Fibroblast of the aortic adventitia (primary cell): Measurements from ENCODE around the gene TBXT. TPM values are rescaled to one million over a fixed set of nuclear protein-coding genes. Genes with fewer than 3 reads are reported as not detected.

ENCODE experiments used
- DNase-seq: peaks from one replicate; pipeline ENCODE4 v3.0.0-alpha.2; 2010; ENCODE audit warnings: low read depth
- H3K4me3 ChIP-seq: 2 replicates; pipeline ENCODE4 v1.5.1; 2011; ENCODE audit warnings: low read depth, mild to moderate bottlenecking, control low read depth, low read length, moderate library complexity
- total RNA-seq: library from RNA; depleted of rRNA; stranded (reverse); fragments of >200 nt; gene quantifications from 2 replicates; pipeline ENCODE4 v1.2.3, GENCODE V29; 2012; ENCODE audit warnings: low replicate concordance
- TF ChIP-seq, protein P1 (sequence below): IDR thresholded peaks from 2 replicates; pipeline ENCODE4 v1.5.1; 2011; ENCODE audit warnings: mild to moderate bottlenecking, low read length, control low read depth, inconsistent platforms; ENCODE audit not compliant: insufficient read depth

Gene TBXT
- total RNA-seq, 1 donor = not detected

DNA sequence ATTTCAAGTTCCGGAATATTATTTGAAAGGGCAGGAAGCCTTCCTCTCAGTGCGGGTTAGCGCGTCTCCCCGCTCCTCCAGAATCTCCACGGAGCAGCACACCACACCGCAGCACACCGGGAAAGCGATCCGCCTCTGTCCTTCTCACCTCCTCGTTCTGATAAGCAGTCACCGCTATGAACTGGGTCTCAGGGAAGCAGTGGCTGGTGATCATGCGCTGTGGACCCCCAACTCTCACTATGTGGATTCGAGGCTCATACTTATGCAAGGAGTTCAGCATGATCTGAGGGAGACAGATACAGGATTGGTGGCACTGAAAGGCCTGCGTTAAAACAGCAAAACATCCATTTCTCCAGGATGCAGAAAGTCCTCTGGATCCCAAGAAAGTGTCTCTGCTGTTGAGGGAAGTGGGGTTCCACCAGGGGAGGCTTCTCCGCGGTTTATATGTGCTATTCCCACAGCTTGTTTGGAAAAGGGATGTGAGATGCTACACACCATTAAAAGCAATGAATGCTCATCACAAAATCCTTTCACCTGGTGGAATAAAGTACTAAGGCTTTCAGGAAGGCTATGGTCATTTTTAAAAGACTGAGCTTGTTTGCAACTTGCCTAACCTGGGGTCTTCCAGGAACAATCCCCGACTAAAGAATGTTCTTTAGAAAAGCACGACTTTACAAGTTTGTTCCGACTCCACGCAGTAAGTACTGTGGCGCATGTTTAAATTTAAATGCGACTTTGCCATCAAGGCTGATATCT, 1.9 kb downstream of the TBXT start:
- no peak overlapping the region for H3K4me3 ChIP-seq
- no peak for DNase-seq
- TF ChIP-seq, protein P1, sequence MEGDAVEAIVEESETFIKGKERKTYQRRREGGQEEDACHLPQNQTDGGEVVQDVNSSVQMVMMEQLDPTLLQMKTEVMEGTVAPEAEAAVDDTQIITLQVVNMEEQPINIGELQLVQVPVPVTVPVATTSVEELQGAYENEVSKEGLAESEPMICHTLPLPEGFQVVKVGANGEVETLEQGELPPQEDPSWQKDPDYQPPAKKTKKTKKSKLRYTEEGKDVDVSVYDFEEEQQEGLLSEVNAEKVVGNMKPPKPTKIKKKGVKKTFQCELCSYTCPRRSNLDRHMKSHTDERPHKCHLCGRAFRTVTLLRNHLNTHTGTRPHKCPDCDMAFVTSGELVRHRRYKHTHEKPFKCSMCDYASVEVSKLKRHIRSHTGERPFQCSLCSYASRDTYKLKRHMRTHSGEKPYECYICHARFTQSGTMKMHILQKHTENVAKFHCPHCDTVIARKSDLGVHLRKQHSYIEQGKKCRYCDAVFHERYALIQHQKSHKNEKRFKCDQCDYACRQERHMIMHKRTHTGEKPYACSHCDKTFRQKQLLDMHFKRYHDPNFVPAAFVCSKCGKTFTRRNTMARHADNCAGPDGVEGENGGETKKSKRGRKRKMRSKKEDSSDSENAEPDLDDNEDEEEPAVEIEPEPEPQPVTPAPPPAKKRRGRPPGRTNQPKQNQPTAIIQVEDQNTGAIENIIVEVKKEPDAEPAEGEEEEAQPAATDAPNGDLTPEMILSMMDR = no peak

GRCh38 chr6:166162599-166163342, 4.9 kb downstream of the TBXT start:
- no peak overlapping the region for H3K4me3 ChIP-seq
- TF ChIP-seq, protein P1 = no peak
- no peak for DNase-seq

DNA sequence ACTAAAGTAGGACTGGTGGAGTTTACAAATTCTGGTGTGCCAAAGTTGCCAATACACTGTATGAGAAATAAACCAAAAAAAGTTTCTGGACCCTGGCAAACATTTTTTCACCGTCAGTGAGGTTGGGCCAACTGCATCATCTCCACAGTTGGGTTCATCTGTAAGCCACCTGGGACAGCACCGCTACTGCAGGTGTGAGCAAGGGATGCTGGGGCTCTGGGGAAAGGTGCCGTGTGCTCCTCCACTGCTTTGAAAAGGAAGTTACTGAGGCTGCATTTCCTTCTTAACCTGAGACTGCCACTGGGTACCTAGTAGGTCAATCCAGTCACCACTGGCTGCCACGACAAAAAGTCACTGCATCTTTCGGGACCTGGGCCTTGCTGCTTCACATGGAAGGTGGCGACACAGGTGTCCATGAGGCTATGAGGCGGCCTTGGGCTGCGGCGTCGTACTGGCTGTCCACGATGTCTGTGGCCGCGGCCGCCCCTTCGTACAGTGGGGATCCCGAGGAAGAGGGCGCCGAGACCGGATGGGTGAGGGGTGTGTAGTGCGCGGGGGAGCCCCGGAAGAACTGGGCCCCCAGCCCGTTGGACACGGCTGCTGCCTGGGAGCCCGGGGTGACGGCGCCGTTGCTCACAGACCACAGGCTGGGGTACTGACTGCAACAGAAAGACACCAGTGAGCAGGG, 9.6 kb downstream of the TBXT start:
- TF ChIP-seq, protein P1 = no peak
- DNase-seq = no peak
- H3K4me3 ChIP-seq = no peak overlapping the region

GRCh38 chr6:166156942-166157341, 10.7 kb downstream of the TBXT start:
- no peak overlapping the region for H3K4me3 ChIP-seq
- peak; percentile 22 for DNase-seq
- TF ChIP-seq, protein P1 = peak; percentile 41

- DNase-seq = no peak
- no peak overlapping the region for H3K4me3 ChIP-seq
- TF ChIP-seq, protein P1 = no peak
Observed at GRCh38 chr6:166153966-166154365, 13.7 kb downstream of the TBXT start.

DNA sequence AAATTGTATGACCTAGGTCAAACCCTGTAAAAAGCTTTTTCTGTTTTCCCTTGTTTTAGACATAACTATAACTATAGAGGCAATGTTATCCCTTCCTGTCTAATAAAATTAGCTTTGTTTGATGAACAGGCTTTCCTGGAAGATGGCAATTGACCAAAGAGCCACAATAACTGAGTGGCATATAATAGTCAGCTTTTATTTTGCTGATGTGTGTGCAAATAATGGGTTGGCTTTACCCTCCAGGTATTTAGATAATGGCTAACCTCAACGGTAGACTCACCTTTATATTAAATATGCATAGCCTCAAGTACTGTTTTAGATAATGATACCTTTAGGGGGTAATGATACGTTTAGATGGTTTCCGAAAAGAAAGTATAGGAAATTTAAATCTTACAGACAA, 15.0 kb downstream of the TBXT start:
- DNase-seq = no peak
- TF ChIP-seq, protein P1 = no peak
- H3K4me3 ChIP-seq = no peak overlapping the region
